Measurements from ENCODE around the gene BTBD2. TPM values are rescaled to one million over a fixed set of nuclear protein-coding genes. Genes with fewer than 3 reads are reported as not detected.

BTBD2 gene
- total and polyA plus RNA-seq, 2 of the 8 experiments (the other 6 are each of a cell fraction or from before 2014, with no cell fraction given) = 91.7 to 92.3 TPM

GRCh38 chr19:1980091-1980808 is 35.3 kb downstream of the BTBD2 start (continued):
- TF ChIP-seq ATF3 (IDR thresholded peaks at IDR 0.05; ENCODE audit: insufficient read depth, low read depth, low read length) (no peak), USF2 (IDR thresholded peaks at IDR 0.05; ENCODE audit: low read length) (no peak), RBBP5 (IDR thresholded peaks at IDR 0.05; ENCODE audit: borderline replicate concordance, low read depth, low read length) (no peak), PHF8 (conservative IDR thresholded peaks at IDR 0.05; ENCODE audit: low read depth, low read length) (no peak), ATF2 (IDR thresholded peaks at IDR 0.05; ENCODE audit: low read length) (no peak), KDM4A (IDR thresholded peaks at IDR 0.05; ENCODE audit: low read depth, low read length, severe bottlenecking) (no peak), SIRT6 (IDR thresholded peaks at IDR 0.05; ENCODE audit: low read length) (no peak), GABPA (IDR thresholded peaks at IDR 0.05; ENCODE audit: borderline replicate concordance, insufficient read depth, low read length) (no peak)
